Erythroblast (primary cell): ENCODE data around the gene HIC2.
"Not testable (repeated sequence)": the region's sequence is repeated elsewhere in the genome, so short reads cannot be mapped to it uniquely, and the experiment has no call there.

Experiments
- GATA1 ChIP-seq: IDR thresholded peaks from 2 replicates; pipeline ENCODE4 v1.6.1; 2011; ENCODE audit warnings: low read depth, mild to moderate bottlenecking, control low read depth, low read length, moderate library complexity
- POLR2A ChIP-seq: IDR thresholded peaks from 2 replicates; pipeline ENCODE4 v1.6.1; 2011; ENCODE audit warnings: mild to moderate bottlenecking, low read length

- TF ChIP-seq POLR2A, GATA1: not testable (repeated sequence)
Measured at GRCh38 chr22:21441170-21441569, 24.0 kb downstream of the HIC2 start.
